HG03103 (cell line): Measurements from ENCODE around the gene ICE1.
A peak's percentile ranks its signal among the peaks of the same experiment; 100 is the strongest.
"Not testable (repeated sequence)": the region's sequence is repeated elsewhere in the genome, so short reads cannot be mapped to it uniquely, and the experiment has no call there.

Experiments
- ATAC-seq: cut with Tn5 transposase; IDR thresholded peaks from one replicate; pipeline ENCODE4 v1.9.1; 2021; ENCODE audit warnings: low read depth; ENCODE audit not compliant: unreplicated experiment

Gene ICE1

DNA sequence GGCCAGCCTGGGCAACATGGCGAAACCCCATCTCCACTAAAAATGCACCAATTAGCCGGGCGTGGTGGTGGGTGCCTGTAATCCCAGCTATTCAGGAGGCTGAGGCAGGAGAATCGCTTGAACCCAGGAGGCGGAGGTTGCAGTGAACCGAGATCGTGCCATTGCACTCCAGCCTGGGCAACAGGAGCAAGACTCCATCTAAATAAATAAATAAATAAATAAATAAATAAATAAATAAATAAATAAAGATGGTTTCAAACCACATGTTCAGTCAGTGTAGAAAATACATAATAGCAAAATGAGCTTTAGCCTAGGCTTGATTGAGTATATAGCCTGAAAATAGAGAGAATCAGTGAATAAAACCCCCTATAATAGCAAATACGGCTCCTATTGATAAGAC lies 27.4 kb upstream of the ICE1 start:
- ATAC-seq: not testable (repeated sequence)

DNA sequence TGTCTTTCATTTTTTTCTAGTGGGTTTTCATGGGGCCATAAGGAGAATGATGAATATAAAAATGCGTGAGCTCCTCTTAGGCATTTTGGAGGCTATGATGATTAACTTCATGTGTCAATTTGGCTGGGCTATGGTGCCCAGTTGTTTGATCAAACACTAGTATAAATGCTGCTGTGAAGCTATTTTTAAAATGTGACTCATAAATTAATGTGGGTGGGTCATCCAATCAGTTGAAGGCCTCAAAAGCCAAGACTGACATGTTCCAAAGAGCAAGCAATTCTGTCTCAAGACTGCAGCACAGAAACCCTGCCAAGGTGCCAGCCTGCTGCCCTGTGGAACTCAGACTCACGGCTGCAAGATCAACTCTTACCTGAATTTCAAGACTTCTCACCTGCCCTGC lies 24.4 kb upstream of the ICE1 start:
- ATAC-seq: no peak

DNA sequence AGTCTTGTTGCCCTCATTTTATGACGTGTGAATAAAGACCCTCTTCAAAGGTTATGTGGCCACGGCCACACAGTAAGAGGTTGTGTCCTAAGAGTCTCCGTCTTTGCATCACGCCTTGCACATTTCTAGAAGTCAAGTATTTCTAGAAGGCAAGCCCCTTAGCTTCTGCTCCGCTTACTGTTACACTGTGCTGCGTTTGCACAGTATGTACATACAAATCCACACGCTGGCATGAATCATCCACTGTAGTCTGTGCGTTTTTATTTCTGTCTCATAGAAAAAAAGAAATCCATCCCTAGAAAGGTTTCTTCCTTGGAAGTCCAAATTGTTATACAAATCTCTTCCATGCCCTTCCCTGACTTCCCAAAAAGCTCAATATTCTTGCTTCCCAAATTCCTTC lies 21.4 kb upstream of the ICE1 start:
- no peak for ATAC-seq

DNA sequence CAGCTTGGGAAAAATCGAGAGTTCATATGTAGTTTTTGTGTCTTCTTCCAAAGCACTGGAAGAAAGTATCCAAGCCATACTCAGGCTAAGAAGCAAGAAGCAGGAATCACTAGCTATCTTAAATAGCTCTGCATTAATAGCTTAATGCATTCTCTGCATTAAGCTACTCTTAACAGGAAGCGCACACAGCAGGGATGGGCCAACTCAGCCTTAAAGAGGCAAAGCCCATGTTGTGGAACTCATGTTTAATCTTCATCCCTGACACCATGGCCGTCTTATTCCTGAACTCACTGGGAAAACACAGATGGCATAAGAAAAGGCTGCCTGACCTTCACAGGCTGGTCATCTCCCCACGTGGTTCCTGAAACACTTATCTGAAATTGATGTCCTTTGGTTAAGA lies 18.7 kb upstream of the ICE1 start:
- ATAC-seq: no peak

DNA sequence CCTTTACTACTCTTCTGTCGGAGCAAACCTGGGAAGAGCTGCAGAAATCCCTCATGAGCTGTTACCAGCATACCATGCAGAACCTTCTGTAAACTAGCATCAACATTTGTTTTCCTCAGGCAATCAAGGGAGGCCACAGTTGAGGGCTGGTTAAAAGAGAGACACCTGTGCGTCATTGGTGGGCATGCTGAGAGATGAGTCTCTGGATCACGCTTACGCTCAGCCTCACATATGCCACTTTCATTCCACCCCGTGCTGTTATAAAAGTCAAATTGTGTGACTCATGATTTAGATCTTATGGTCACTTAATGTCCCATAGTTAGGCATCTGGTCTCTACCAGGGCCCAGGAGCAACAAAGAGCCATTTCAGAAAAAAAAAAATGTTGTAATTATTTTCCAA lies 18.1 kb upstream of the ICE1 start:
- no peak for ATAC-seq

DNA sequence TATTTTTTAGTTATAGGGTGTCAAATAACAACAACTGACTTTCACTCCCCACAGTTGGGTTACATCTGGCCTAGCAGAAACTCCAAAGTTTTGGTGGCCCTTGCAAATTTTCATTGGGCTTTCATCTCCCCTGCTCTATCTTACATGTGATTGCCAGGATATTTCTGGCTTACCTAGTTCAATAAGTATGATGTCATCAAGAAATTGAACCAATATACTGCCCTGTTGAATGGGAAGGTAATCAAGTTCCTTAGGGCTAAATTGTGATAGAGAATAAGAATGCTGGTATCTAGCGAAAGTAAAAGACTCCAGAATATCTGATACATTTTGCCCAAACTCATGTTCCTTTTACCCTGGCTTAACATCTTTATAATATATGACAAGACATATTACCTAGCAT lies 17.0 kb upstream of the ICE1 start:
- no peak for ATAC-seq

DNA sequence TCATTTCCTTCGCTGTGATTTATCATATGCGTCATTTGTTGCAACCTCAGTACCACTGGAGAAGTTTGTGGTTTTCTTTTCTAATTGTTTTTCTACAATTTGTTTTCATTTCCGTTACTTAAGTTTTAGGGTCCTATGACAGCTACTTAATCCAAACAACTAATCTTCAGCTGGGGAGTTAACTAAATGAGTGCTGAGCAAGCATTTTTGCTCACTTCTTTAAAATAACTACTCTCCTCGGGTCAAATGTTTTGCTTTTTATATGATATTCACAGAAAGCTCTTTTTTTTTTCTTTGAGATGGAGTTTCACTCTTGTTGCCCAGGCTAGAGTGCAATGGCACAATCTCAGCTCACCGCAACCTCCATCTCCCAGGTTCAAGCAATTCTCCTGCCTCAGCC lies 14.6 kb upstream of the ICE1 start:
- no peak for ATAC-seq

DNA sequence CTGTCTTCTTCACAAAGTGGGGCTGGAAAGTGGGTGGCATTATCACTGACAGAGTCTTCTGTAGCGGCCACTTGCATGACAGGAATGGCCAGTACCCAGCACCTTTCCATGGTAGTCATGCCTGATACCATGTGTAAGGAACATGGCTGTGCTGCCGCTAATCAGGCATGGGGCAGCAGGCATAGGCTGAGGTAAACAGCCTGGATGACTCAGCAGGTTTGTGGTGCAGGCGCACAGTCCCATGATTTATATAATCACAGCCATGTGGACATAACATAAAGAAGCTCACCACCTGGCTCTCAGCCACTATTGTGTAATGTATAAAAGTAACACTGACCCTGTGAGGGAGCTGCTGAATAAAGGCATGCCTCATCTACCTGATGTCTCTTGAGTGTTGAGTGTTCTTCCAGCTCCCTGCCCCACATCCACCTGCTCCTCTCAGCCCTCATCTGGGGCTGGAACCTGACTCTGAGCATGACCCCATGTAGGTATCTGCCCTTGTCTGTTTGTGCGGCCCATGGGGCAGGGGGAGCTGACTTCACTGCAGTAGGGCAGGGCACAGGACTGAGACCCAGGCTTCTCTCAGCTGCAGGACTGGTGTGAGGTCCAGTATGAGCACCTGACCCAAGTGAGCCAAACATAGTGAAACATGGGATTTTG lies 13.2 kb upstream of the ICE1 start:
- no peak for ATAC-seq

DNA sequence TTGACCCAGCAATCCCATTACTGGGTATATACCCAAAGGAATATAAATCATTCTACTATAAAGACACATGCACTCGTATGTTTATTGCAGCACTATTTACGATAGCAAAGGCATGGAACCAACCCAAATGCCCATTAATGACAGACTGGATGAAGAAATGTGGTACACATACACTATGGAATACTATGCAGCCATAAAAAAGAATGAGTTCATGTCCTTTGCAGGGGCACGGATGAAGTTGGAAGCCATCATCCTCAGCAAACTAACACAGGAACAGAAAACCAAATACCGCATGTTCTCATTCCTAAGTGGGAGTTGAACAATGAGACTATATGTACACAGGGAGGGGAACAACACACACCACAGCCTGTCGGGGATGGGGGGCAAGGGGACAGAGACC lies 8.6 kb upstream of the ICE1 start:
- ATAC-seq: not testable (repeated sequence)

DNA sequence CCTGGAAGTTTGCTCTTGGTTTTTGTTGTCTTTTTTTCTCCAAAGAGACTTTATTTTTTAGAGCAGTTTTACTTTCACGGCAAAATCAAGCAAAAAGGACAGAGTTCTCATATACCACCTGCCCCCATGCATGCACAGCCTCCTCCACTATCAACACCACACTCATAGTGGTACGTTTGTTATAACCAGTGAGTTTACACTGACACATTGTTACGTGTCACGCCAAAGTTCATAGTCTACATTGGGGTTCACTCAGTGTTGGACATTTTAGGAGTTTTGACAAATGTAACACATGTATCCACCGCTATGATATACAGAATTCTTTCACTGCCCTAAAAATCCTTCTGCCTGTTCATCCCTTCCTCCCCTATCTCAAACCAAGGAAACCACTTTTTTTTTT lies 7.5 kb upstream of the ICE1 start:
- ATAC-seq: no peak

DNA sequence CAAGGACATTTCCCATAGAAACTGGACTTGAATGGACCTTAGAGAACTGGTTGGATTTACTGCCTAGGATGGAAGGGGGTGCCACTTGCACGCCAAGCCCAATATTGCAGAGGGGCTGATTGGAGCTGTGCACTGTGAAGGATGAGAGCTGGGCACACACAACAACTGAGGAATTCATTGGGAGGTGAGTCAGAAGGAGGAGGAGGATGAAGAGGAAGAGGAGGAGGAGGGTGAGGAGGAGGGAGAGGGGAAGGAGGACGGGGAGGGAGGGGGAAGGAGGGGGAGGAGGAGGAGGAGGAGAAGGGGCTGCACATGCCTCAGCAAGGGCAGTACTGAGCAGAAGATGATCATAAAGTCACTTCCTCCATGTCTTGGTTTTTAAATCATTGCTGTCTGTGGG lies 5.7 kb upstream of the ICE1 start:
- no peak for ATAC-seq

DNA sequence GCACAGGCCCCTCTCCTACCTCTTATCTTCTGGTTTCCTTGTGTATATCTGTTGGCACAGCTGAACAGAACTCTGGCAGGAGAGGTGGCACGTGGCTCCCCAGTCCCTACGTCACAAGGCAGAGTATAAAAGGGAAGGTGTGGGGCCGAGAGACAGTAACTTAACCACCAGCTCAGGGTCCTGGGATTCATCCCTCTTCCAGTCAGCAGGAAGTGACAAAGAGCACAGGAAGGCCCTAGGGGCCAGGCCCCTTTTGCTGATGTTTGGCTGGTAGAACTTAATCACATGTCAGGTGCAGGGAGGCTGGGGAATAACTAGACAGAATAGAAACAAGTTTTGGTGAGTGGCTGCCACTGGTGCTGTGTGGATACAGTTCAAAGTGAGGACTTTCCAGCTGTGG lies 4.5 kb upstream of the ICE1 start:
- no peak for ATAC-seq

DNA sequence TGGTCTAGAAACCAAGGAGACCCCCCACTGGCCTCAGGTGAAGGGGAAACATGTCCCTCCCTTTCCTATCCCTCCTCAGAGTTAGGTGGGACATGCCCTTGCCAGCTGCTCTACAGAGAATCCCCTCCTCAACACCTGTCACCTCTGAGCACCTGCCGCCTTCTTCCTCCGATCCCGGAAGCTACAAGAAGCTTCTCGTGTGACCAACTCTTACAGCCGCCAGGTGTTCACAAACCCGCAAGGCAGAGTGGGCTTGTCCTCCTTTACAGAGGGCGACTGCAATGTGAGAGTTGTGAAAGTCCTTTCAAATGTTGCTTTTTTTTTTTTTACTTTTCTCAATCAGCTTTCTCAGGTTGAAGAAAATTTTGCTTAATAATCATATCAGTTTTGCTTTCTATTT lies 3.7 kb upstream of the ICE1 start:
- no peak for ATAC-seq

DNA sequence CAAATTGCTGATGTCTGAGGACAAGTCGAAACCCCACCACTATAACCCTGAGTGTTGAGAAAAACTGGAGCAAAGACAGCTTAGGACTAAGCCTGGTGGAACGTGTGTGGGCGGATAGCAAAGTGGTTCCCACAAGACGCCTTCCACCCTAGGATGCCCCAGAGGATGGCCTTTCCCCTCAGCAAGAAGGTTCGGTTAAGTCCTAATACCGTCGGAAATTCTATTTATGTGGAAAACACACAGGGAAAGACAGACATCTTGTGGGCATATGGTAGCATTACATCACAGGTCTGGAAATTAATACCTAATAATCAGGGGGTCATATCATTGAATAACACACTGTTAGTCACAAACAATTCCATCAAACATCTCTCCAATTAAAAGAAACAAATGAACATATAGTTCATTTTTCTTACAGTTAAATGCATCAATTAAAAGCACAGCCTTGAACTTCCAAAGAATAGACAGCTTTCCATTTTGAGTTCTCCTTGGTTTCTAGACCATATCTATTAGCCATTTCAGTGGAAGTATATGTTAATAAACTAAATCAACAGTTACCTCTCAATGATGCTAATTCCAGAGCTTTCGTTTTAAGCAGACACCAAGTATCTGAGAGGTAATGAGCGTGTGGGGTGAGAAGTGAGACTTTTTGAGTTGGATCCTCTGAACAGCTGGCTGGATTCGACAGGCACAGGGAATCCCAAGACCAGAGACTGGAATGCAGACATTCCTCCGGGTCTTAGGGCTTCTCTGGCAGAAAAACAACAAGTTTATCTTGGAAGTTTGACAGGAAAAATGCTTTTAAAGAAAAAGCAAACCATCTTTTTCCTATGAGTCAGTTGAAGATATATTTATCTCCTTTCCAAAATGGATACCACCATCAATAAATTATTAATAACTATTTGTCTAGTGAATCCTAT lies 2.9 kb upstream of the ICE1 start:
- no peak for ATAC-seq

DNA sequence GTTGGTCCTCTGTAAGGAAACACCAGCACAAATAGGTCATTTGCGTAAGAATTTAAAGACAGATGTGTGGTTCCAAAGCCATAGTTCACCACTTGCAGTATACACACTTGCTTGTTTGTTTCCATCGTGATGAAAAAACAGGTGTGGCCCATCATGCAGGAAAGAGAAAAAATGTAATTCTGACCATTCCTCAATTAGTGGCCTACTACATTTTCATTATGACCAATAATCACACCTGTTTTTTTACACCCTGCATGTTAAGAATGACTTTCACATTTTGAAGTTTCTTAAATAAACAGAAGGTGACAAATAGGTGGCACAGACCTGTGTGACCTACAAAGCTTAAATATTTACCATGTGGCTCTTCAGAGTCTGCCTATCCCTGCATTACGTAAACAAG lies 2.2 kb upstream of the ICE1 start:
- no peak for ATAC-seq

DNA sequence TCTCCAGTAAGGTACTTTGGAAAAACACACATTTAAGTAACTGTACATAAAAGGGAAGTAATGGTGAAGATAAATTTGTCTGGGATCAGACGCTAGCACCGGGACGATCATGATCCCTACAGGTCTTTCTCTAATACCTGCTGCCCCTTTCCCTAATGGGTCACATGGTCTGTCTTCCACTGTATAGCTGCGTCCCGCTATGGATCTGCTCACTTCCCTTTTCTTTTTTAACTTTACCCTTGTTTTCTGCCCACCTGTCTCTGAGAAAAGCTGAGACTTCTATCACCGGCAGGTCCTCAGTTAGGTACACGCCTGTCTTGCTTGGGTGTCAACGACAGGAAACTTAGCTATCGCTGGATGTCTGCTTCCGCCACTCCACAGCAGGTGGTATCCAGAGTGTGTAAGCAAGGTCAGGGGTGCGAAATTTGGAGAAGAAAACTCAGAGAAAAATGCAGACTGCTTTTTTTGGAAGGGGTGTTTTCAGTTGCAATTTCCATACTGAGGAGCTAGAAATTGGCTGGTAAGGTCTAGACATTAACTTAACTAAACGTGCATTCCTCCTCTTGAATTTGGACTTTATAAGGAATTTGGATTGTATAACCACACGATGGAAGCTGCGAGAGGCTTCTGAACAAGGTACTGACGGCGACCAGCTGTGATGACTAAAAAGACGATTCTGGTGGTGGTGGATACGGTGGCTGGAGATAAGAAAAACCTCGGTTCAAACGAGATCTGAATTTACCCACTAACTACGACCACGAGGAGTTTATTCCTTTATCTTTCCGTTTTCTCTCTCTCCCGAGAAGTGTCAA lies 1.1 kb upstream of the ICE1 start:
- ATAC-seq: no peak

DNA sequence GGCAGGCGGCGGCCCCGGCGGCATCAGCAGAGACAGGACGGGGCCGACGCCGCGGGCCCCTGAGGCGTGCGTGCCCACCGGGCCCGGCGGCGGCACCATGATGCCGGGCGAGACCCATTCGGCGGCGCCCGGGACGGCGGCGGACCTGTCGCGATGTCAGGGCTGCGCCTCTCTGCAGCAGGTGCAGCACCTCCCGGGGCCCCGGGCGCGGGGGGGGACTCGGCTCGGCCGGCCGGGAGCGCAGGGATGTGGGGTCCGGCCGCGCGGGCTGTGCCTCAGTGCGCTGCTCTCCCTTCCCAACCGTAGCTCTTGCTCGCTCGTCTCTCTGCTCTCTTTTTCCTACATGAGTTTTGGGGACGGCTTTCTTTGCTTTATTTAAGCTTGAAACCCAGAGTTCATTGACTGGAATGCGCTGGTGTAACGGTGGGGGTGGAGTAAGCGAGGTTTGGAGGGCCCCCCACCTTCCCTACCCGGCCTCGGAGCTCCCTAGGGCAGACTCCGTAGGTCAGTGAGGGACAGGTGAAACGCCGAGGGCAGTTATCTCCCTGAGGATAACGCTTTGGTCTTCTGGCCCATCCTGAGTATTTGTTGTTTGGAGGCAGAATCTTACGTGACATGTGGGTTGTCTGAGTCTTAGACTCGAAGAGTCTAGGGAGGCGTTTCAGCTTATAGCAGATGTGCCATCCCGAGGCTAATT lies 490 bp downstream of the ICE1 start:
- peak; percentile 9 for ATAC-seq

DNA sequence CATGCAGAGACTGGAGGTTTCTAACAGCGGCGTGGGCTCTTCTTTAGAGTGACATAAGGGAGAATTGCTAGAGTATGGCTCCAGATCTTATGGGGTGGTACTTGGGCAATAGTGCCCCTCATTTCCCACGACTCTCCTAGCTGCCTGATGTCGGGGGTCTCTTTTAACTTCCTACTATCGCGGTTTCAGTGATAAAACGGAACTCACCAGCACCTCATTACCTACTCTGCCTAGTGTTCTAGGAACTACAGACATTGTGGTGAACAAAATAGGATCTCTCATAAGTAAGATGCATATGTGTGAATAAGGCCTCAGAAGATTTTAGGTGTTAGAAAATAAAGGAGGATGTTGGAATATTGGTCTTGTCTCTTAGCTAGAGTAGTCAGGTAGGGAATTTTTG lies 1.1 kb downstream of the ICE1 start:
- ATAC-seq: no peak

DNA sequence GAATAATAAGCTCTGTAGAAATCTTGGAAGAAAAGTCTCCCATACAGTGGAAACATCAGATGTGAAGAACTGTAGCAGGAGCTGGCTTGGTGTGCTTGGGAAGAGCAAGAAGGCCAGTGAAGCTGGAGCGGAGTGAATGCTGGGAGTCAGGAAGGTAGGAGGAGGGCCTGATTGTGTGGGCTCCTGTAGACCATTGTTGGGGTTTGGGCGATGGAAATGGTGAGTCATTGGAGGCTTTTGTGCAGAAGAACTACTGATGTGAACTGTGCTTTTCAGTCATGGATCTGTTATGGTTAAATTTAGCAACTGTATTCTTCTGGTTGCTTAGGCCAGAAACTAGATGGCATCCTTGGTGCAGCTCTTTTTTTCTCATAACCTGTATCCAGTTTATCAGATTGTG lies 2.3 kb downstream of the ICE1 start:
- ATAC-seq: no peak

DNA sequence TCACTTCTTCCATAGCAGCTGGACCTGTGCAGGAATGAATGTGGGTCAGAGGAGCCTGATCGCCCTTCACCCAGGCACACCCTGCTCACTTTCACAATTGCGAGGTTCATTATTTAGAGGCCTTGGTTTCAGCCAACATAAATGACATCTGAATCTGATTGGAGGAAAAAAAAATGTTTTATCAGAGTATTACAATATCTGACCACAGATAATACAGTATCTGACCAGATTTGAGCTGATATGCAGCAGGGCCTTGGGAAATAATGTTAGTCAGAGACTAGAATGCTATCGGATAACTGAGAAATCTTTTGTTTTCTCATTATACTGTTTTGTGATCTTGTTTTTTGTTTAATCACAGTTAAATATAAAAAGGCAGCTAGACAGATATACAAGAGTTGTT lies 7.7 kb downstream of the ICE1 start:
- ATAC-seq: no peak
